H9 (cell line): ENCODE results near the gene TMEM267. TPM values are rescaled to one million over a fixed set of nuclear protein-coding genes. Genes with fewer than 3 reads are reported as not detected.
"Not testable (repeated sequence)": the region's sequence is repeated elsewhere in the genome, so short reads cannot be mapped to it uniquely, and the experiment has no call there.

Experiments used
- DNase-seq: peaks from one replicate; pipeline ENCODE4 v3.0.0-alpha.2; 2017
- H2AFZ ChIP-seq: one replicate; pipeline ENCODE4 v1.6.1; 2013; ENCODE audit warnings: mild to moderate bottlenecking, low read length, control low read depth, moderate library complexity
- H2AK5ac ChIP-seq: 2 replicates; pipeline ENCODE4 v1.6.1; 2013; ENCODE audit warnings: low read length, control low read depth, mixed read lengths; ENCODE audit not compliant: insufficient read length
- H2BK120ac ChIP-seq: one replicate; pipeline ENCODE4 v1.6.1; 2013; ENCODE audit warnings: low read depth, mild to moderate bottlenecking, low read length, control low read depth, inconsistent platforms; ENCODE audit not compliant: poor library complexity, severe bottlenecking
- H2BK12ac ChIP-seq: 2 replicates; pipeline ENCODE4 v1.6.1; 2013; ENCODE audit warnings: low read length, control low read depth, mixed read lengths, low read depth; ENCODE audit not compliant: insufficient read length
- H2BK15ac ChIP-seq: 2 replicates; pipeline ENCODE4 v1.6.1; 2013; ENCODE audit warnings: low read depth, low read length, control low read depth
- H2BK20ac ChIP-seq: one replicate; pipeline ENCODE4 v1.6.1; 2013; ENCODE audit warnings: low read depth, mild to moderate bottlenecking, low read length, control low read depth, inconsistent platforms; ENCODE audit not compliant: poor library complexity, severe bottlenecking
- H2BK5ac ChIP-seq: 2 replicates; pipeline ENCODE4 v1.6.1; 2013; ENCODE audit warnings: low read length, control low read depth, mixed read lengths; ENCODE audit not compliant: insufficient read length
- H3K14ac ChIP-seq: 2 replicates; pipeline ENCODE4 v1.6.1; 2013; ENCODE audit warnings: low read length, control low read depth; ENCODE audit not compliant: insufficient read depth
- H3K18ac ChIP-seq: 2 replicates; pipeline ENCODE4 v1.6.1; 2013; ENCODE audit warnings: low read depth, mild to moderate bottlenecking, mixed read lengths, low read length, control low read depth; ENCODE audit not compliant: insufficient read length
- H3K23ac ChIP-seq: 2 replicates; pipeline ENCODE4 v1.6.1; 2013; ENCODE audit warnings: low read length, control low read depth, mixed read lengths, low read depth; ENCODE audit not compliant: insufficient read length
- H3K23me2 ChIP-seq: 2 replicates; pipeline ENCODE4 v1.6.1; 2013; ENCODE audit warnings: low read depth, mild to moderate bottlenecking, mixed read lengths, low read length, control low read depth; ENCODE audit not compliant: insufficient read length, poor library complexity, severe bottlenecking
- H3K27ac ChIP-seq: 2 replicates; pipeline ENCODE4 v1.5.1; 2013; ENCODE audit warnings: low read length, control low read depth, mixed read lengths, low read depth; ENCODE audit not compliant: insufficient read length
- H3K27me3 ChIP-seq: 2 replicates; pipeline ENCODE4 v1.6.1; 2013; ENCODE audit warnings: low read length, control low read depth, inconsistent platforms; ENCODE audit not compliant: insufficient read depth
- H3K4ac ChIP-seq: 2 replicates; pipeline ENCODE4 v1.6.1; 2013; ENCODE audit warnings: low read depth, mild to moderate bottlenecking, control low read depth, inconsistent platforms, low read length, moderate library complexity
- H3K4me1 ChIP-seq: 2 replicates; pipeline ENCODE4 v1.6.1; 2013; ENCODE audit warnings: low read length, control low read depth, inconsistent platforms; ENCODE audit not compliant: insufficient read depth
- H3K4me2 ChIP-seq: 2 replicates; pipeline ENCODE4 v1.6.1; 2013; ENCODE audit warnings: low read length, control low read depth, mixed read lengths; ENCODE audit not compliant: insufficient read length, insufficient read depth
- H3K56ac ChIP-seq: 2 replicates; pipeline ENCODE4 v1.6.1; 2013; ENCODE audit warnings: low read depth, mild to moderate bottlenecking, mixed read lengths, low read length, control low read depth; ENCODE audit not compliant: insufficient read length
- H3K79me1 ChIP-seq: 2 replicates; pipeline ENCODE4 v1.6.1; 2013; ENCODE audit warnings: low read depth, mild to moderate bottlenecking, moderate library complexity, low read length, control low read depth, inconsistent platforms; ENCODE audit not compliant: insufficient read depth, poor library complexity, severe bottlenecking
- H3K79me2 ChIP-seq: 2 replicates; pipeline ENCODE4 v1.6.1; 2013; ENCODE audit warnings: low read length, control low read depth, inconsistent platforms; ENCODE audit not compliant: insufficient read depth
- H3K9ac ChIP-seq: 2 replicates; pipeline ENCODE4 v1.6.1; 2013; ENCODE audit warnings: low read length, control low read depth, mixed read lengths; ENCODE audit not compliant: insufficient read length; ENCODE audit errors: extremely low read depth
- H3K9me3 ChIP-seq: one replicate; pipeline ENCODE4 v1.6.1; 2013; ENCODE audit warnings: low read depth, low read length, inconsistent platforms; ENCODE audit not compliant: control insufficient read depth
- H3T11ph ChIP-seq: one replicate; pipeline ENCODE4 v1.6.1; 2013; ENCODE audit warnings: mild to moderate bottlenecking, low read length, control low read depth, inconsistent platforms
- H4K20me1 ChIP-seq: one replicate; pipeline ENCODE4 v1.6.1; 2013; ENCODE audit not compliant: control insufficient read depth, insufficient read length, insufficient read depth
- H4K5ac ChIP-seq: 2 replicates; pipeline ENCODE4 v1.6.1; 2013; ENCODE audit warnings: low read depth, mild to moderate bottlenecking, mixed read lengths, low read length, control low read depth; ENCODE audit not compliant: insufficient read length
- H4K8ac ChIP-seq: replicated peaks from 2 replicates; pipeline ENCODE4 v1.6.1; 2013; ENCODE audit warnings: low read length, control low read depth, mixed read lengths, low read depth; ENCODE audit not compliant: insufficient read length
- H4K91ac ChIP-seq: 2 replicates; pipeline ENCODE4 v1.6.1; 2013; ENCODE audit warnings: low read depth, mild to moderate bottlenecking, moderate library complexity, mixed read lengths, low read length, control low read depth; ENCODE audit not compliant: insufficient read length
- H3K27ac Mint-ChIP-seq, 3 experiments: 2 replicates in 2 of 3; 3 replicates in 1 of 3; pipeline ENCODE4 v1.8.0; 2020 to 2021; ENCODE audit warnings: mixed read lengths in 3 of 3, mild to moderate bottlenecking in 1 of 3, moderate library complexity in 1 of 3
- H3K27me3 Mint-ChIP-seq: 2 replicates; pipeline ENCODE4 v1.8.0; 2021; ENCODE audit warnings: low read depth, mild to moderate bottlenecking, moderate library complexity, mixed read lengths
- H3K36me3 Mint-ChIP-seq, 3 experiments: 2 replicates in 2 of 3; 3 replicates in 1 of 3; pipeline ENCODE4 v1.8.0; 2020 to 2021; ENCODE audit warnings: low read depth in 3 of 3, mixed read lengths in 3 of 3; ENCODE audit not compliant: insufficient read depth in 1 of 3
- H3K4me1 Mint-ChIP-seq, 2 experiments: 2 replicates each; pipeline ENCODE4 v1.8.0; 2020; ENCODE audit warnings: mixed read lengths in 2 of 2
- H3K4me3 Mint-ChIP-seq, 2 experiments: 2 replicates in 1 of 2; 3 replicates in 1 of 2; pipeline ENCODE4 v1.8.0; 2020 to 2021; ENCODE audit warnings: mild to moderate bottlenecking in 2 of 2, mixed read lengths in 2 of 2, moderate library complexity in 1 of 2
- H3K9me3 Mint-ChIP-seq, 2 experiments: 2 replicates in 1 of 2; 3 replicates in 1 of 2; pipeline ENCODE4 v1.8.0; 2020; ENCODE audit warnings: mild to moderate bottlenecking in 2 of 2, mixed read lengths in 2 of 2, moderate library complexity in 1 of 2
- CTCF ChIP-seq: fragments of 200-600 bp; sonication (generic); conservative IDR thresholded peaks from 3 replicates; pipeline ENCODE4 v1.8.0; 2021; ENCODE audit warnings: antibody characterized with exemption, mild to moderate bottlenecking
- WGBS: extraction: QIAGEN DNeasy Blood & Tissue Kit; methylation state at CpG from one replicate; pipeline ENCODE4 v1.1.7; 2013; ENCODE audit warnings: missing lambda C conversion rate, low lambda C conversion rate, mixed read lengths; ENCODE audit not compliant: insufficient read length; ENCODE audit errors: extremely low coverage; 5-methylcytosine and 5-hydroxymethylcytosine counted together
- total RNA-seq: library from RNA; stranded (reverse); gene quantifications from 2 replicates; pipeline ENCODE4 v1.2.1, GENCODE V29; 2021

Gene TMEM267
- total RNA-seq, 1 experiment from 2014 or later: 5.1 TPM

- Histone ChIP-seq H3K4ac (no peak overlapping the region), H3K9me3 (no peaks in the 10 kb centered on the region), H3K56ac (no peak overlapping the region), H2BK20ac (no peak overlapping the region), H4K5ac (no peak overlapping the region), H4K20me1 (no peaks in the 10 kb centered on the region), H3K23me2 (no peaks in the 10 kb centered on the region), H3T11ph (no peak overlapping the region), H2AFZ (no peak overlapping the region), H2BK5ac (no peak overlapping the region), H2BK15ac (no peak overlapping the region), H3K23ac (no peak overlapping the region), H3K9ac (no peak overlapping the region), H2BK12ac (no peak overlapping the region), H3K14ac (no peak overlapping the region), H3K79me1 (no peaks in the 10 kb centered on the region), H2BK120ac (no peak overlapping the region), H4K8ac (no peak overlapping the region), H3K27ac (no peak overlapping the region), H3K4me1 (no peaks in the 10 kb centered on the region), H3K18ac (no peak overlapping the region), H2AK5ac (no peak overlapping the region), H4K91ac (no peak overlapping the region), H3K27me3 (no peaks in the 10 kb centered on the region), H3K79me2 (no peaks in the 10 kb centered on the region), H3K4me2 (no peak overlapping the region)
- no peak overlapping the region for H3K4me3 Mint-ChIP-seq
- H3K4me1 Mint-ChIP-seq: peaks cover 0 to 2% of the 10 kb centered on the region in 2 experiments; a peak in 1 of 4 replicates
- no peaks in the 10 kb centered on the region; a peak in 1 of 7 replicates for H3K36me3 Mint-ChIP-seq
- no peak overlapping the region for H3K27ac Mint-ChIP-seq
- peaks cover 6% of the 10 kb centered on the region for H3K27me3 Mint-ChIP-seq
- WGBS: no CpG with 5 or more reads among the region's 2 CpGs
- TF ChIP-seq CTCF: no peak
- H3K9me3 Mint-ChIP-seq: peaks cover 0 to 2% of the 10 kb centered on the region in 2 experiments; a peak in 1 of 5 replicates
- DNase-seq: no peak
Measured at GRCh38 chr5:43409809-43410271, 73.8 kb downstream of the TMEM267 start.

GRCh38 chr5:43402524-43403066 is 81.1 kb downstream of the TMEM267 start:
- not testable (repeated sequence) for H4K5ac ChIP-seq, H3K4me2 ChIP-seq, H4K8ac ChIP-seq, H4K91ac ChIP-seq, H2BK12ac ChIP-seq, DNase-seq, H3T11ph ChIP-seq, H2BK5ac ChIP-seq, H3K23ac ChIP-seq, H2BK120ac ChIP-seq, H3K14ac ChIP-seq, H3K27ac ChIP-seq, H3K18ac ChIP-seq, H3K4me3 Mint-ChIP-seq, H3K23me2 ChIP-seq, H3K56ac ChIP-seq, H3K79me2 ChIP-seq, H3K9me3 Mint-ChIP-seq, H2BK15ac ChIP-seq, H3K9me3 ChIP-seq, H3K4me1 ChIP-seq, H3K79me1 ChIP-seq, H2AK5ac ChIP-seq, H2BK20ac ChIP-seq, H3K36me3 Mint-ChIP-seq, H4K20me1 ChIP-seq, H3K27me3 ChIP-seq, H3K4me1 Mint-ChIP-seq, H3K4ac ChIP-seq, H2AFZ ChIP-seq, H3K9ac ChIP-seq
- H3K27ac Mint-ChIP-seq: peak overlapping the region in 1 of 3 experiments; percentile 62; a peak in 2 of 7 replicates
- no CpG with 5 or more reads among the region's 16 CpGs for WGBS
- H3K27me3 Mint-ChIP-seq: peaks cover 11% of the 10 kb centered on the region
